B cell (primary cell): ENCODE results near the gene PLSCR3. TPM values are rescaled to one million over a fixed set of nuclear protein-coding genes. Genes with fewer than 3 reads are reported as not detected.
A peak's percentile ranks its signal among the peaks of the same experiment; 100 is the strongest.

Source experiments
- ATAC-seq: fragments of 200-7000 bp; cut with Tn5 transposase; one replicate; pipeline ENCODE4 v1.10.0; 2021; ENCODE audit warnings: low read depth, mild to moderate bottlenecking, moderate number of reproducible peaks, moderate library complexity
- CTCF ChIA-PET: fragments of 350-600 bp; sonication (Branson Sonifier 250); formaldehyde crosslinking; loops from one replicate; lab custom pipeline; 2021; ENCODE audit warnings: antibody characterized with exemption, inconsistent platforms; lab: Charles Lee
- POLR2A ChIA-PET: fragments of 350-600 bp; sonication (Branson Sonifier 250); formaldehyde crosslinking; loops from one replicate; lab custom pipeline; 2021; ENCODE audit warnings: antibody characterized with exemption; lab: Charles Lee
- DNase-seq: peaks from one replicate; pipeline ENCODE4 v3.0.0; 2013
- H2AFZ ChIP-seq: 2 replicates; pipeline ENCODE4 v1.6.1; 2012; ENCODE audit warnings: mild to moderate bottlenecking, low read depth, low read length; ENCODE audit not compliant: insufficient read depth, poor library complexity, severe bottlenecking
- H3K27ac ChIP-seq, 2 donors: 1 replicate in 1 of 2; 2 replicates in 1 of 2; pipeline ENCODE4 v1.5.1; 2012 to 2013; ENCODE audit warnings: low read length in 2 of 2, mild to moderate bottlenecking in 2 of 2, moderate library complexity in 1 of 2
- H3K27me3 ChIP-seq, 4 experiments: fragments of 200-600 bp in 1 of 4; sonication (generic) in 1 of 4; replicated peaks in 1 of 4; 1 replicate in 2 of 4; 2 replicates in 2 of 4; pipeline versions ENCODE4 v1.6.1 to v1.7.0; 2013 to 2016; ENCODE audit warnings: low read length in 3 of 4, mild to moderate bottlenecking in 2 of 4, mixed read lengths in 1 of 4, moderate library complexity in 1 of 4; ENCODE audit not compliant: insufficient read depth in 4 of 4, control insufficient read depth in 3 of 4; ENCODE audit errors: control extremely low read depth in 1 of 4
- H3K36me3 ChIP-seq, 2 experiments: replicated peaks in 1 of 2; 1 replicate in 1 of 2; 2 replicates in 1 of 2; pipeline versions ENCODE4 v1.6.1 to v1.7.1; 2013; ENCODE audit warnings: low read length in 1 of 2; ENCODE audit not compliant: insufficient read depth in 2 of 2, control insufficient read depth in 1 of 2; ENCODE audit errors: control extremely low read depth in 1 of 2, extremely low read depth in 1 of 2
- H3K4me1 ChIP-seq, 2 donors: fragments of 200-600 bp in 1 of 2; sonication (generic) in 1 of 2; 1 replicate in 1 of 2; 2 replicates in 1 of 2; pipeline versions ENCODE4 v1.5.1 to v1.6.1; 2013 to 2017; ENCODE audit warnings: low read length in 2 of 2; ENCODE audit not compliant: control insufficient read depth in 2 of 2, insufficient read depth in 2 of 2
- H3K4me2 ChIP-seq: replicated peaks from 2 replicates; pipeline ENCODE3; 2012; ENCODE audit warnings: mild to moderate bottlenecking, low read depth, low read length; ENCODE audit not compliant: poor library complexity, severe bottlenecking
- H3K4me3 ChIP-seq, 5 experiments: fragments of 200-600 bp in 1 of 5; sonication (generic) in 1 of 5; 1 replicate in 3 of 5; 2 replicates in 2 of 5; pipeline versions ENCODE4 v1.5.1 to v1.7.0; 2011 to 2016; ENCODE audit warnings: low read length in 4 of 5, mild to moderate bottlenecking in 4 of 5, low read depth in 2 of 5, control low read depth in 1 of 5, moderate library complexity in 1 of 5; ENCODE audit not compliant: insufficient read depth in 1 of 5; ENCODE audit errors: control extremely low read depth in 1 of 5, extremely low read depth in 1 of 5
- H3K79me2 ChIP-seq: fragments of 200-600 bp; sonication (generic); one replicate; pipeline ENCODE4 v1.6.0; 2016; ENCODE audit warnings: low read length; ENCODE audit not compliant: control insufficient read depth, insufficient read depth
- H3K9ac ChIP-seq: fragments of 200-600 bp; sonication (generic); 2 replicates; pipeline ENCODE4 v1.6.1; 2017; ENCODE audit warnings: mild to moderate bottlenecking, low read length, moderate library complexity
- H3K9me3 ChIP-seq, 3 donors: one replicate each; pipeline versions ENCODE4 v1.6.1 to v1.7.1; 2013; ENCODE audit warnings: low read length in 2 of 3; ENCODE audit not compliant: control insufficient read depth in 2 of 3, insufficient read depth in 1 of 3; ENCODE audit errors: control extremely low read depth in 1 of 3
- H4K20me1 ChIP-seq: 2 replicates; pipeline ENCODE4 v1.6.0; 2012; ENCODE audit warnings: mild to moderate bottlenecking, low read length; ENCODE audit not compliant: insufficient read depth, control insufficient read depth, poor library complexity, severe bottlenecking
- H3K27ac Mint-ChIP-seq: one replicate; pipeline ENCODE4 v1.8.0; 2021; ENCODE audit warnings: mixed read lengths
- H3K27me3 Mint-ChIP-seq: one replicate; pipeline ENCODE4 v1.8.0; 2021; ENCODE audit warnings: mixed read lengths
- H3K4me1 Mint-ChIP-seq: one replicate; pipeline ENCODE4 v1.8.0; 2021; ENCODE audit warnings: mixed read lengths
- H3K4me3 Mint-ChIP-seq: one replicate; pipeline ENCODE4 v1.8.0; 2021; ENCODE audit warnings: mixed read lengths
- H3K9me3 Mint-ChIP-seq: one replicate; pipeline ENCODE4 v1.8.0; 2022; ENCODE audit warnings: mixed read lengths; ENCODE audit not compliant: insufficient read depth
- EZH2 ChIP-seq: IDR thresholded peaks from 2 replicates; pipeline ENCODE4 v1.6.1; 2012; ENCODE audit warnings: borderline replicate concordance, low read depth, mild to moderate bottlenecking, moderate library complexity, low read length; ENCODE audit not compliant: insufficient read depth, poor library complexity, severe bottlenecking
- WGBS: methylation state at CpG from one replicate; pipeline ENCODE4 v1.1.5; 2013; ENCODE audit warnings: missing lambda C conversion rate; ENCODE audit not compliant: insufficient coverage; 5-methylcytosine and 5-hydroxymethylcytosine counted together
- intact Hi-C: fragments of 100-400 bp; cut with micrococcal nuclease; formaldehyde crosslinking; loops from one replicate; pipeline ENCODE4 v1.10.0; 2022
- polyA plus RNA-seq: library from polyadenylated mRNA; depleted of rRNA; stranded (reverse); fragments of >200 nt; gene quantifications from 2 replicates; pipeline ENCODE4 v1.2.3, GENCODE V29; 2012
- total RNA-seq, 2 donors: library from RNA; stranded (reverse); fragments of 120-200 nt in 1 of 2; gene quantifications; 1 replicate in 1 of 2; 2 replicates in 1 of 2; pipeline versions ENCODE4 v1.2.3 to v1.2.4, GENCODE V29; 2013 to 2022
- TF ChIP-seq, protein P1 (sequence below): fragments of 200-600 bp; IDR thresholded peaks from one replicate; pipeline ENCODE4 v1.8.0; 2022; ENCODE audit warnings: antibody characterized with exemption, mild to moderate bottlenecking

The PLSCR3 gene
- total and polyA plus RNA-seq, 2 donors (not counting 1 experiment from before 2014, with no cell fraction given): 31.6 to 122 TPM

DNA sequence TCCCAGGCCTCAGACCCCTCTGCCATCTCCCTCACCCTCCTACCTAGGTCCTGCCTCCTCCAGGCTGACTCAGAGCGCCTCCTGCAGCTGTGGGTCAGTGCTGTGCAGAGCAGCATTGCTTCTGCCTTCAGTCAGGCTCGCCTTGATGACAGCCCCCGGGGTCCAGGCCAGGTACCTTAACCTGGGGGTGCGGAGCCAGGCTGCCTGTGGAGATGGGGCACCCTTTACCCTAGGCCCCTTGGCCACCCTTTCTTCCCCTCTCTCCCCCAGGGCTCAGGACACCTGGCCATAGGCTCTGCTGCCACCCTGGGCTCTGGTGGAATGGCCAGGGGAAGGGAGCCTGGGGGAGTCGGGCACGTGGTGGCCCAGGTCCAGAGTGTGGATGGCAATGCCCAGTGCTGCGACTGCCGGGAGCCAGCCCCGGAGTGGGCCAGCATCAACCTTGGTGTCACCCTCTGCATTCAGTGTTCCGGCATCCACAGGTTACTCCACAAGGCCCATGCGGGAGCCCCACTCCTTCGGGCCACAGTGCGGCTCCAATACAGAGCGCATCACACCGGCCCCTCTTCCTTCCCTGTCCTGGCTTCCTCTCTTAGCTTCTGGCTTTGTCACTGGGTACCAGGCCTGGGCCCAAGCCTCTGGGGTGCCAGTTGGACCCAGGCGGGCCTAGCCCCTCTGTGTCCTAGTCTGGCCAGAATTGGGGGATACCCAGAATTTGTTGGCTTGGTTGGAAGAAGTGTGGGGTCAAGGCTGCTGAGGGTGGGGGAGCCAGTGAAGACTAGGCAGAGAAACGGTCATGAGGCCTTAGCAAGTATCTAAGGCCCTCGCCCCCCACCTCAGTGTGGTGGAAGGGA is 47.3 kb downstream of the PLSCR3 start:
- Mint-ChIP-seq H3K27me3 (no peaks in the 10 kb centered on the region), H3K9me3 (no peaks in the 10 kb centered on the region), H3K27ac (peak overlapping the region; percentile 11), H3K4me3 (no peak overlapping the region), H3K4me1 (peaks cover 14% of the 10 kb centered on the region)
- no peak overlapping the region for H3K9ac ChIP-seq
- 97% methylated on average over 16 of the region's 18 CpGs for WGBS
- H3K4me3 ChIP-seq: no peak overlapping the region
- no peak for TF ChIP-seq EZH2
- TF ChIP-seq, protein P1, sequence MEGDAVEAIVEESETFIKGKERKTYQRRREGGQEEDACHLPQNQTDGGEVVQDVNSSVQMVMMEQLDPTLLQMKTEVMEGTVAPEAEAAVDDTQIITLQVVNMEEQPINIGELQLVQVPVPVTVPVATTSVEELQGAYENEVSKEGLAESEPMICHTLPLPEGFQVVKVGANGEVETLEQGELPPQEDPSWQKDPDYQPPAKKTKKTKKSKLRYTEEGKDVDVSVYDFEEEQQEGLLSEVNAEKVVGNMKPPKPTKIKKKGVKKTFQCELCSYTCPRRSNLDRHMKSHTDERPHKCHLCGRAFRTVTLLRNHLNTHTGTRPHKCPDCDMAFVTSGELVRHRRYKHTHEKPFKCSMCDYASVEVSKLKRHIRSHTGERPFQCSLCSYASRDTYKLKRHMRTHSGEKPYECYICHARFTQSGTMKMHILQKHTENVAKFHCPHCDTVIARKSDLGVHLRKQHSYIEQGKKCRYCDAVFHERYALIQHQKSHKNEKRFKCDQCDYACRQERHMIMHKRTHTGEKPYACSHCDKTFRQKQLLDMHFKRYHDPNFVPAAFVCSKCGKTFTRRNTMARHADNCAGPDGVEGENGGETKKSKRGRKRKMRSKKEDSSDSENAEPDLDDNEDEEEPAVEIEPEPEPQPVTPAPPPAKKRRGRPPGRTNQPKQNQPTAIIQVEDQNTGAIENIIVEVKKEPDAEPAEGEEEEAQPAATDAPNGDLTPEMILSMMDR: no peak
- H4K20me1 ChIP-seq: peaks cover 39% of the 10 kb centered on the region
- H3K9me3 ChIP-seq: no peaks in the 10 kb centered on the region
- H3K27me3 ChIP-seq: no peaks in the 10 kb centered on the region
- H3K4me1 ChIP-seq: peaks cover 5 to 11% of the 10 kb centered on the region in 2 donors
- ChIA-PET CTCF (interaction anchor here (1.0 to 5.8 kb wide), 8 partner anchors 9 to 301 kb away, joined by 3 to 53 read pairs (median 20); partner anchors contain the start of genes ACAP1, SLC2A4 and TMEM95), POLR2A (interaction anchor here (0.7 to 1.7 kb wide), 3 partner anchors 10 to 66 kb away, joined by 3 to 5 read pairs (median 4); partner anchors contain the start of genes ACAP1 and SLC2A4)
- no peak overlapping the region for H2AFZ ChIP-seq
- H3K27ac ChIP-seq: no peak overlapping the region
- H3K79me2 ChIP-seq: peaks cover 18% of the 10 kb centered on the region
- intact Hi-C loops: loop anchor here (1.0 kb wide), 1 partner anchor 67 kb away; no protein-coding TSS in a partner anchor
- DNase-seq (peak; percentile 9), ATAC-seq (no peak)
- peaks cover 8 to 66% of the 10 kb centered on the region in 2 experiments for H3K36me3 ChIP-seq
- H3K4me2 ChIP-seq: no peak overlapping the region
